SH-SY5Y (cell line): ENCODE measurements around the gene HNRNPAB.

ENCODE experiments used
- GATA2 ChIP-seq: IDR thresholded peaks from 2 replicates; pipeline ENCODE4 v1.6.1; 2011; ENCODE audit warnings: mild to moderate bottlenecking, low read depth, low read length
- GATA3 ChIP-seq: IDR thresholded peaks from 2 replicates; pipeline ENCODE4 v1.6.1; 2011; ENCODE audit warnings: low read depth, mild to moderate bottlenecking, low read length, moderate library complexity

GRCh38 chr5:178252258-178252657 lies 47.9 kb downstream of the HNRNPAB start:
- TF ChIP-seq GATA2 (no peak), GATA3 (no peak)
